Esophagus (tissue), 2 donors: ENCODE measurements around the gene ILK. TPM values are rescaled to one million over a fixed set of nuclear protein-coding genes. Genes with fewer than 3 reads are reported as not detected.

Experiments used
- H3K27ac ChIP-seq, 2 donors: one replicate each; pipeline ENCODE4 v1.5.1; 2013; ENCODE audit warnings: low read depth in 2 of 2, mild to moderate bottlenecking in 2 of 2, inconsistent platforms in 1 of 2, low read length in 1 of 2, moderate library complexity in 1 of 2
- H3K27me3 ChIP-seq, 2 donors: one replicate each; pipeline ENCODE4 v1.6.1; 2013; ENCODE audit warnings: low read length in 2 of 2, control low read depth in 1 of 2, mild to moderate bottlenecking in 1 of 2; ENCODE audit not compliant: insufficient read depth in 2 of 2, control insufficient read depth in 1 of 2
- H3K36me3 ChIP-seq, 2 donors: one replicate each; pipeline ENCODE4 v1.6.1; 2013; ENCODE audit warnings: low read length in 1 of 2; ENCODE audit not compliant: control insufficient read depth in 2 of 2, insufficient read depth in 2 of 2
- H3K4me1 ChIP-seq, 2 donors: one replicate each; pipeline ENCODE4 v1.6.1; 2013; ENCODE audit warnings: low read length in 1 of 2; ENCODE audit not compliant: control insufficient read depth in 2 of 2, insufficient read depth in 2 of 2
- H3K4me3 ChIP-seq, 2 donors: one replicate each; pipeline ENCODE4 v1.5.1; 2013; ENCODE audit warnings: low read length in 2 of 2, mild to moderate bottlenecking in 2 of 2, low read depth in 1 of 2, moderate library complexity in 1 of 2
- H3K9me3 ChIP-seq, 2 donors: one replicate each; pipeline ENCODE4 v1.6.1; 2013; ENCODE audit warnings: mild to moderate bottlenecking in 2 of 2, low read depth in 1 of 2, low read length in 1 of 2, moderate library complexity in 1 of 2; ENCODE audit not compliant: control insufficient read depth in 2 of 2, insufficient read depth in 1 of 2
- WGBS, 2 donors: extraction: QIAGEN DNeasy Blood & Tissue Kit; methylation state at CpG; one replicate each; pipeline ENCODE4 v1.1.7; 2013; 5-methylcytosine and 5-hydroxymethylcytosine counted together
- polyA plus RNA-seq, 2 donors: library from polyadenylated mRNA; stranded (reverse); fragments of 200-250 nt; gene quantifications; one replicate each; pipeline ENCODE4 v1.2.3, GENCODE V29; 2013
- donor health status: healthy with polysubstance abuse.
- donor health status: Bipolar disorder and iron deficiency.

The ILK gene
- polyA plus RNA-seq, 2 donors = 63.3 to 91.0 TPM

GRCh38 chr11:6652182-6652581 is 48.6 kb downstream of the ILK start:
- no peak overlapping the region for H3K4me3 ChIP-seq
- no peak overlapping the region for H3K27ac ChIP-seq
- H3K9me3 ChIP-seq = no peaks in the 10 kb centered on the region
- H3K27me3 ChIP-seq = no peaks in the 10 kb centered on the region
- H3K36me3 ChIP-seq = no peaks in the 10 kb centered on the region
- H3K4me1 ChIP-seq = peaks cover 0 to 2% of the 10 kb centered on the region in 2 donors
- 67 to 71% methylated on average over 3 of the region's 3 CpGs for WGBS, 2 donors

DNA sequence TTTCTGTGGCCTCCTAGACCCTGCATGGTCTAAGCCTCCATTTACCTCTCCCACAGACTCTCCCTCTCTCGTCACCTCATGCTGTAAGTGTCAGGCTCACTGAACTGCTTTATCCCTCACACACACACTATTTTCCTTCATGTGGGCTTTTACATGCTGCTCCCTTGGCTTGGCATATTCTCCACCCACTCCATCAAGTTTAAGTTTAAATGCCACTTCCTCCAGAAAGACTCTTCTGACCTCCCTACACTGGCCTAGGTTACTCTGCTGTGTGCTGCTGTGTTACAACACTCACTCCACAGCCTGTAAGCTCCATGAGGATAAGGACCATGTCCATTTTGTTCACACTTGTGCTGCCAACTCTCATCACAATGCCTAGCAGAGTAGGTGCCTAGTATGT is 49.5 kb downstream of the ILK start:
- Histone ChIP-seq H3K4me1 (peaks cover 0 to 2% of the 10 kb centered on the region in 2 donors), H3K4me3 (no peak overlapping the region), H3K27ac (no peak overlapping the region), H3K36me3 (no peaks in the 10 kb centered on the region), H3K27me3 (no peaks in the 10 kb centered on the region), H3K9me3 (no peaks in the 10 kb centered on the region)
- WGBS, 2 donors = 87 to 88% methylated on average over 1 of the region's 1 CpG

- no peak overlapping the region for H3K4me3 ChIP-seq
- H3K4me1 ChIP-seq = peaks cover 0 to 2% of the 10 kb centered on the region in 2 donors
- no peaks in the 10 kb centered on the region for H3K9me3 ChIP-seq
- no peaks in the 10 kb centered on the region for H3K36me3 ChIP-seq
- no peak overlapping the region for H3K27ac ChIP-seq
- 90 to 91% methylated on average over 2 of the region's 2 CpGs for WGBS, 2 donors
- no peaks in the 10 kb centered on the region for H3K27me3 ChIP-seq
Measured at GRCh38 chr11:6653656-6654055, 50.1 kb downstream of the ILK start.

- Histone ChIP-seq H3K36me3 (no peaks in the 10 kb centered on the region), H3K27ac (peak overlapping the region in 1 of 2 donors; percentile 64), H3K27me3 (no peaks in the 10 kb centered on the region), H3K4me3 (peak overlapping the region in 1 of 2 donors; percentile 29), H3K4me1 (peaks cover 0 to 2% of the 10 kb centered on the region in 2 donors), H3K9me3 (no peaks in the 10 kb centered on the region)
- WGBS, 2 donors = 54 to 56% methylated on average over 9 of the region's 9 CpGs
Measured at GRCh38 chr11:6654281-6655019, 50.9 kb downstream of the ILK start.

- Histone ChIP-seq H3K4me1 (peaks cover 0 to 2% of the 10 kb centered on the region in 2 donors), H3K27me3 (no peaks in the 10 kb centered on the region), H3K27ac (peak overlapping the region; percentile 37 to 64), H3K4me3 (peak overlapping the region; percentile 29 to 58), H3K36me3 (no peaks in the 10 kb centered on the region), H3K9me3 (no peaks in the 10 kb centered on the region)
- WGBS, 2 donors = 4 to 5% methylated on average over 64 to 84 of the region's 84 CpGs
Measured at GRCh38 chr11:6655020-6655789, 51.6 kb downstream of the ILK start.

GRCh38 chr11:6655790-6656583 is 52.4 kb downstream of the ILK start, which contains the start of gene DCHS1:
Gene DCHS1, minus strand, starts transcription at chr11:6655809. Its CDS starts 14,196 bp downstream, at chr11:6641613.
- Histone ChIP-seq H3K9me3 (no peaks in the 10 kb centered on the region), H3K4me3 (peak within 1 kb of the TSS; percentile 34 to 58), H3K36me3 (no peaks in the 10 kb centered on the region), H3K27ac (peak within 1 kb of the TSS; percentile 37 to 64), H3K27me3 (no peaks in the 10 kb centered on the region), H3K4me1 (peaks cover 0 to 2% of the 10 kb centered on the region in 2 donors)
- WGBS, 2 donors = 14 to 39% methylated on average over 12 to 27 of the region's 56 CpGs

DNA sequence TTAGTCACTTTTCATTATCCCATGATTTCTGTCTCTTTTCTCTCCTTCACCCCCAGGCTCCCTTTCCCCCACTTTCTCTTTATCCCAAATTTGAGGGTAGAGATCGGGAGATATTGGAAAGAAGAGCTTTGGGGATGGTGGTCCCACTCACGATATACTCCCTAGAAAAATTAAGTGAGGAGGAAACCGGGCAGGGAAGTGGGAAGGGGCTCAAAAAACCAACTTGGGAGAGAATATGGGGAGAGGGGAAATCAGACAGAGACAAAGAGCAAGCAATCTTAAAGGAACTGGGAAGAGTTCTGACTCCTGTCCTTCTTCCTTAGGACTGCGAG is 53.0 kb downstream of the ILK start:
- H3K27me3 ChIP-seq = no peaks in the 10 kb centered on the region
- no peak overlapping the region for H3K27ac ChIP-seq
- 62 to 66% methylated on average over 4 of the region's 4 CpGs for WGBS, 2 donors
- H3K4me1 ChIP-seq = peaks cover 0 to 2% of the 10 kb centered on the region in 2 donors
- H3K9me3 ChIP-seq = no peaks in the 10 kb centered on the region
- H3K36me3 ChIP-seq = no peaks in the 10 kb centered on the region
- no peak overlapping the region for H3K4me3 ChIP-seq

GRCh38 chr11:6656936-6657335 is 53.4 kb downstream of the ILK start:
- Histone ChIP-seq H3K27ac (no peak overlapping the region), H3K4me1 (peaks cover 0 to 2% of the 10 kb centered on the region in 2 donors), H3K27me3 (no peaks in the 10 kb centered on the region), H3K4me3 (no peak overlapping the region), H3K36me3 (no peaks in the 10 kb centered on the region), H3K9me3 (no peaks in the 10 kb centered on the region)
- 71% methylated on average over 5 of the region's 5 CpGs for WGBS, 2 donors

- no peaks in the 10 kb centered on the region for H3K9me3 ChIP-seq
- H3K4me3 ChIP-seq = no peak overlapping the region
- no peaks in the 10 kb centered on the region for H3K27me3 ChIP-seq
- WGBS, 2 donors = 52 to 64% methylated on average over 1 of the region's 1 CpG
- H3K27ac ChIP-seq = no peak overlapping the region
- H3K36me3 ChIP-seq = no peaks in the 10 kb centered on the region
- H3K4me1 ChIP-seq = peaks cover 0 to 2% of the 10 kb centered on the region in 2 donors
Measured at GRCh38 chr11:6657346-6657745, 53.8 kb downstream of the ILK start.
